GM23338 (cell line): Measurements from ENCODE around the gene MLXIPL.
"Not testable (repeated sequence)": the region's sequence is repeated elsewhere in the genome, so short reads cannot be mapped to it uniquely, and the experiment has no call there.

Source experiments
- CREB1 ChIP-seq: fragments of 250-450 bp; sonication (Bioruptor Pico); IDR thresholded peaks from 2 replicates; pipeline ENCODE4 v1.5.0; 2020; ENCODE audit warnings: low read depth, mild to moderate bottlenecking, moderate library complexity
- CTCF ChIP-seq, 2 experiments: fragments of 200-600 bp in 1 of 2; sonication (generic) in 1 of 2; conservative IDR thresholded peaks; 2 replicates each; pipeline versions ENCODE4 v1.5.1 to v1.6.1; 2016 to 2017; ENCODE audit warnings: antibody characterized with exemption in 2 of 2, low read depth in 2 of 2, mild to moderate bottlenecking in 2 of 2, moderate library complexity in 1 of 2
- ETS1 ChIP-seq: IDR thresholded peaks from 2 replicates; pipeline ENCODE4 v1.6.1; 2016; ENCODE audit warnings: antibody characterized with exemption
- EZH2 ChIP-seq: fragments of 200-600 bp; sonication (generic); IDR thresholded peaks from one replicate; pipeline ENCODE4 v1.8.0; 2017; ENCODE audit warnings: antibody characterized with exemption, mild to moderate bottlenecking, low read depth; ENCODE audit not compliant: unreplicated experiment
- EZH2phosphoT487 ChIP-seq: fragments of 200-600 bp; sonication (generic); IDR thresholded peaks from one replicate; pipeline ENCODE4 v1.8.1; 2018; ENCODE audit warnings: antibody characterized with exemption; ENCODE audit not compliant: unreplicated experiment
- JUNB ChIP-seq: IDR thresholded peaks from one replicate; pipeline ENCODE4 v1.6.1; 2016; ENCODE audit warnings: antibody characterized with exemption; ENCODE audit not compliant: unreplicated experiment
- NANOG ChIP-seq: IDR thresholded peaks from 2 replicates; pipeline ENCODE4 v1.6.1; 2016; ENCODE audit warnings: antibody characterized with exemption, borderline replicate concordance
- POLR2AphosphoS5 ChIP-seq: IDR thresholded peaks from 2 replicates; pipeline ENCODE4 v1.6.1; 2016; ENCODE audit warnings: antibody characterized with exemption, low read depth
- REST ChIP-seq: IDR thresholded peaks from one replicate; pipeline ENCODE4 v1.6.1; 2018; ENCODE audit warnings: antibody characterized with exemption; ENCODE audit not compliant: unreplicated experiment
- STAT1 ChIP-seq: IDR thresholded peaks from one replicate; pipeline ENCODE4 v1.6.1; 2016; ENCODE audit warnings: antibody characterized with exemption; ENCODE audit not compliant: unreplicated experiment
- ZNF114 ChIP-seq: fragments of 250-450 bp; sonication (Bioruptor Pico); IDR thresholded peaks from 2 replicates; pipeline ENCODE4 v1.5.0; 2020; ENCODE audit warnings: mild to moderate bottlenecking, moderate library complexity
- ZNF331 ChIP-seq: fragments of 250-450 bp; sonication (Bioruptor Pico); IDR thresholded peaks from 2 replicates; pipeline ENCODE4 v1.5.0; 2020; ENCODE audit warnings: low read depth, mild to moderate bottlenecking, moderate library complexity
- ZNF462 ChIP-seq: fragments of 250-450 bp; sonication (Bioruptor Pico); IDR thresholded peaks from 2 replicates; pipeline ENCODE4 v1.5.0; 2020; ENCODE audit warnings: mild to moderate bottlenecking, moderate library complexity

- not testable (repeated sequence) for TF ChIP-seq CTCF (conservative IDR thresholded peaks at IDR 0.05; ENCODE audit: low read depth in 2 of 2); POLR2AphosphoS5; EZH2; EZH2phosphoT487; REST; ZNF114 (CRISPR knock-in tag); ETS1; CREB1; JUNB; ZNF331; ZNF462 (CRISPR knock-in tag); NANOG; STAT1
Observed at GRCh38 chr7:73614937-73615336, 9.4 kb downstream of the MLXIPL start.
